Testis (tissue), 2 donors: Measurements from ENCODE around the gene CALML3.

Source experiments
- POLR2A ChIP-seq: fragments of 450-650 bp; IDR thresholded peaks from one replicate; pipeline ENCODE4 v1.6.1; 2017; ENCODE audit warnings: antibody characterized with exemption, mild to moderate bottlenecking, moderate library complexity
- TF ChIP-seq, protein P1 (sequence below), 3 experiments: fragments of 450-650 bp in 2 of 3; fragments of 200-600 bp in 1 of 3; sonication (generic) in 1 of 3; IDR thresholded peaks; one replicate each; pipeline ENCODE4 v1.5.1; 2016 to 2019; ENCODE audit warnings: antibody characterized with exemption in 3 of 3, mild to moderate bottlenecking in 2 of 3, moderate library complexity in 1 of 3

DNA sequence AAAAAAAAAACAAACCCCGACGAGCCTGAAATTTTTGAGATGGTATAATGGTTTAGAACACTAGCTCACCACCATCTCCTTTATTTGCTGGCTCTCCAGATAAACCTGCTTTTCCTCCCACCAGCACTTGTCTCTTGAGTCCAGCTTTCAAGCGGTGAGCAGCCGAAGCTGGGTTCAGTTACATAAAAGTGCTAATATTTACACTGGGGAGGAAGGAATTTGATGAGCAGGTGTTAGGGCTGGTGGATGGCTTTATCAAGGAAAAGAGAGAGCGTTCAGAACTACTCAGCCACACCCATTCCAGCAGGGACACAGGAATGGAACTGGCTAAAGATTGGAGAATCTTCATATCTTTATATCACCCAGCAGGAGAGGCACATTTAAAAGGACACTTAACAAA lies 6.6 kb upstream of the CALML3 start:
- TF ChIP-seq, protein P1, sequence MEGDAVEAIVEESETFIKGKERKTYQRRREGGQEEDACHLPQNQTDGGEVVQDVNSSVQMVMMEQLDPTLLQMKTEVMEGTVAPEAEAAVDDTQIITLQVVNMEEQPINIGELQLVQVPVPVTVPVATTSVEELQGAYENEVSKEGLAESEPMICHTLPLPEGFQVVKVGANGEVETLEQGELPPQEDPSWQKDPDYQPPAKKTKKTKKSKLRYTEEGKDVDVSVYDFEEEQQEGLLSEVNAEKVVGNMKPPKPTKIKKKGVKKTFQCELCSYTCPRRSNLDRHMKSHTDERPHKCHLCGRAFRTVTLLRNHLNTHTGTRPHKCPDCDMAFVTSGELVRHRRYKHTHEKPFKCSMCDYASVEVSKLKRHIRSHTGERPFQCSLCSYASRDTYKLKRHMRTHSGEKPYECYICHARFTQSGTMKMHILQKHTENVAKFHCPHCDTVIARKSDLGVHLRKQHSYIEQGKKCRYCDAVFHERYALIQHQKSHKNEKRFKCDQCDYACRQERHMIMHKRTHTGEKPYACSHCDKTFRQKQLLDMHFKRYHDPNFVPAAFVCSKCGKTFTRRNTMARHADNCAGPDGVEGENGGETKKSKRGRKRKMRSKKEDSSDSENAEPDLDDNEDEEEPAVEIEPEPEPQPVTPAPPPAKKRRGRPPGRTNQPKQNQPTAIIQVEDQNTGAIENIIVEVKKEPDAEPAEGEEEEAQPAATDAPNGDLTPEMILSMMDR (IDR thresholded peaks at IDR 0.05): no peak
- no peak for TF ChIP-seq POLR2A
